GM08714 (cell line): ENCODE measurements around the gene PTPRN2.
"Not testable (repeated sequence)": the region's sequence is repeated elsewhere in the genome, so short reads cannot be mapped to it uniquely, and the experiment has no call there.

ENCODE experiments used
- H3K4me3 ChIP-seq: fragments of 200-500 bp; sonication (Bioruptor generic); 2 replicates; pipeline ENCODE4 v1.5.1; 2014; ENCODE audit warnings: mild to moderate bottlenecking, low read length, inconsistent platforms
- ZNF274 ChIP-seq: IDR thresholded peaks from 2 replicates; pipeline ENCODE4 v1.6.1; 2012; ENCODE audit warnings: mild to moderate bottlenecking, low read depth, low read length

PTPRN2 gene

DNA sequence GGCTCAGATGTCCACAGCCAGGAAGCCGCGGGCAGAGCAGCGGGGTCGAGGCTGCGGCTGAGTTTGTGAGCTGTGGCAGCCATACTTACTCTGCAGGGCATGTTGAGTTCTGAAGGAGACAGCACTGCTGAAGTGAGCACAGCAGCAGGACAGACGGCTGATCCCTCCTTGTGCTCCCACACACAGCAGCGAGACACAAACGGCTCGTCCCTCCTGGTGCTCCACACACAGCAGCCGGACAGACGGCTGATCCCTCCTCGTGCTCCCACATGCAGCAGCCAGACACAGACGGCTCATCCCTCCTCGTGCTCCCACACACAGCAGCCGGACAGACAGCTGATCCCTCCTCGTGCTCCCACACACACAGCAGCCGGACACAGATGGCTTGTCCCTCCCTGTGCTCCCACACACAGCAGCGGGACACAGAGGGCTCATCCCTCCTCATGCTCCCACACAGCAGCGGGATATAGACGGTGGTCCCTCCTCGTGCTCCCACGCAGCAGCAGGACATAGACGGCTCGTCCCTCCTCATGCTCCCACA, 305.1 kb downstream of the PTPRN2 start:
- no peak overlapping the region for H3K4me3 ChIP-seq
- no peak for TF ChIP-seq ZNF274

DNA sequence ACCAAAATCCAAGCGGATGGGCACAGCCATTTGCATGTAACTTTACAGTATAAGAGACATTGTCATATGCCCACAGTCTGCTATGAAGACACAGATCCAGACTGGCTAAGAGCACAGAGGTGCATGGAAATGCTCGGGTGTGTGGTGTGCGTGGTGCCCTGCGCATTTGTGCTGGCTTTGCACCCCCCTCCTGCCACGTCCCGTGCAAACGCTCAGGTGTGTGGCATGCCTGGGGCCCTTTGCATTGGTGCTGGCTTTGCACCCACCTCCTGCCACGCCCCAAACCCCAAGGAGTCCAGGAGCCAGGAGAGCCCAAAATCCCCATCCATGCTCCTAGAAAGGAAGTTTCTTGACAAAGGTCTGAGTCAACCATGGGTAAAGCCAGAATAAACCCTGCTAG, 306.2 kb downstream of the PTPRN2 start:
- H3K4me3 ChIP-seq, result no peak overlapping the region
- no peak for TF ChIP-seq ZNF274

DNA sequence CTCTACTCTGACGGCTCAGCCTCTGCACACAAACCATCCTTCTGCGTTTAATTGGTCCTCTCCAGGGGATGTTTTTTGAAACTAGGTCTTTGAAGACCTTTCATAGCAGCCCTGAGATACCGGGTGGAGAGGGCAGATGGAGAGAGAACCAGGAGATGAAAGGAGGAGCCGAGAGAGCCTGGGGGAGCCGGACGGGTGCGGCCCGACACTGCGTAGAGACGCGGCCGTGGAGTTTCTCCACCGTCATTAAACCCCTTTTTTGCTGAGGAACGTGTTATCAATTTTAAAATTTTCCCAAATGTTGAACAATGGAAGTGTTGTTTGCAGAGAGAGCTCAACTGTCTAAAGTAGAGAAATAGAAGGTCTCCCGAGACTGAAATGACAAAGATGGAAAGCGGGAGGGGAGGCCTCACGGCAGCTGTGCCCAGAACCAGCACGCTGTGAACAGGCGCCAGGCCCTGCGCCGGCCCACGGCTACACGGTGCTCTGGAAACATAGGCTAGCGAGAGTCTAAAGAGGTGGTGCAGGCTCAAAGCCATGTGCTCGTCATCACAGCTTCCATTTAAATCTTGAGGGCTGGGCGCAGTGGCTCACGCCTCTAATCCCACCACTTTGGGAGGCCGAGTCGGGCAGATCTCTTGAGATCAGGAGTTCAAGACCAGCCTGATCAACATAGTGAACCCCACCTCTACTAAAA, 307.0 kb downstream of the PTPRN2 start:
- H3K4me3 ChIP-seq, result no peak overlapping the region
- TF ChIP-seq ZNF274, result no peak

DNA sequence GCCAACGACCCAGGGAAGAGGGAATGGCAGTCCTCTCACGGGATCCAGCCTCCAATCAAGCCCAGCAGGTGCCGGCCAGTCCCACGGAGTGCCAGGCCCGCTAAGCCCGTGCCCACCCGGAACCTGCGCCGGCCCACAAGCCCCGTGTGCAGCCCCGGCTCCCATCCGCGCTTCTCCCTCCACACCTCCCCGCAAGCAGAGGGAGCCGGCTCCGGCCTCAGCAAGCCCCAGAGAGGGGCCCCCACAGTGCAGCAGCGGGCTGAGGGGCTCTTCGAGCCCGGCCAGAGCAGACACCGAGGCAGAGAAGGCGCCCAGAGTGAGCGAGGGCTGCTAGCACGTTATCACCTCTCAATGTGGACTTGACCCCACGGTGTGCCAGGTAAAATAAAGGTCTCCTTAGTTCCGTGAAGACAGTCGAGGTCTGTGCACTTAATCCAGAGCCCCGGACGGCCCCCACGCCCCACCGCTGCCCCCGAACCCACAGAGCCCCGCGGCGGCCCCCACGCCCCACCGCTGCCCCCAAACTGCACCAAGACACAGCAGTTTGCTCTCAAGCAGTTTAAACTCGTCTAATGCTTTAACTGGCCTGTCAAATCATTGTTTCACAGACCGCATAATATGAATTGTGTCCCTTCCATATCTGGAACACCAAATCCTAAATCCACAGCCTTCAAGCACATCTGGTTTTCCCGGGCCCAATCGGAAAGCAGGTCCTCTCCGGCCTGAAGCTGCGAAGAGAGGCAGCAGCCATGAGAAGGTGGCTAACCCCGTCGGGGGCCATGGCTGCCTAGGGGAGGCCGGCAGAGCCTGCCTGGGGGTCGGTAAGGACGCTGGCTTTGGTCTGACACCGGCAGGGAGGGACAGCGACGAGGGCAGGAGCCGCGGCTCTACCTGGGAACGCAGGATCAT, 307.8 kb downstream of the PTPRN2 start:
- no peak for TF ChIP-seq ZNF274
- H3K4me3 ChIP-seq, result no peak overlapping the region

DNA sequence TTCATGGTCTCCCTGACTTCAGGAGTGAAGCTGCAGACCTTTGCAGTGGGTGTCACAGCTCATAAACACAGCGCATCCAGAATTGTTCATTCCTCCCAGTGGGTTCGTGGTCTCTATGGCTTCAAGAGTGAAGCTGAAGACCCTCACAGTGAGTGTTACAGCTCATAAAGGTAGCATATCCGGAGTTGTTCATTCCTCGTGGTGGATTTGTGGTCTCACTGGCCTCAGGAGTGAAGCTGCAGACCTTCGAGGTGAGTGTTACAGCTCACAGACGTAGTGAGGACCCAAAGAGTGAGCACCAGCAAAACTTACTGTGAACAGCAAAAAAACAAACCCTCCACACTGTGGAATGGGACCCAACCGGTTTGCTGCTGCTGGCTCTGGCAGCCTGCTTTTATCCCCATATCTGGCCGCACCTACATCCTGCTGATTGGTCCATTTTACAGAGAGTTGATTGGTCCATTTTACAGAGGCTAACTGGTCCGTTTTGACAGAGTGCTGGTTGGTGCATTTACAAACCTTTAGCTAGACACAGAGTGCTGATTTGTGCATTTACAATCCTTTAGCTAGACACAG, 308.8 kb downstream of the PTPRN2 start:
- no peak overlapping the region for H3K4me3 ChIP-seq
- no peak for TF ChIP-seq ZNF274

DNA sequence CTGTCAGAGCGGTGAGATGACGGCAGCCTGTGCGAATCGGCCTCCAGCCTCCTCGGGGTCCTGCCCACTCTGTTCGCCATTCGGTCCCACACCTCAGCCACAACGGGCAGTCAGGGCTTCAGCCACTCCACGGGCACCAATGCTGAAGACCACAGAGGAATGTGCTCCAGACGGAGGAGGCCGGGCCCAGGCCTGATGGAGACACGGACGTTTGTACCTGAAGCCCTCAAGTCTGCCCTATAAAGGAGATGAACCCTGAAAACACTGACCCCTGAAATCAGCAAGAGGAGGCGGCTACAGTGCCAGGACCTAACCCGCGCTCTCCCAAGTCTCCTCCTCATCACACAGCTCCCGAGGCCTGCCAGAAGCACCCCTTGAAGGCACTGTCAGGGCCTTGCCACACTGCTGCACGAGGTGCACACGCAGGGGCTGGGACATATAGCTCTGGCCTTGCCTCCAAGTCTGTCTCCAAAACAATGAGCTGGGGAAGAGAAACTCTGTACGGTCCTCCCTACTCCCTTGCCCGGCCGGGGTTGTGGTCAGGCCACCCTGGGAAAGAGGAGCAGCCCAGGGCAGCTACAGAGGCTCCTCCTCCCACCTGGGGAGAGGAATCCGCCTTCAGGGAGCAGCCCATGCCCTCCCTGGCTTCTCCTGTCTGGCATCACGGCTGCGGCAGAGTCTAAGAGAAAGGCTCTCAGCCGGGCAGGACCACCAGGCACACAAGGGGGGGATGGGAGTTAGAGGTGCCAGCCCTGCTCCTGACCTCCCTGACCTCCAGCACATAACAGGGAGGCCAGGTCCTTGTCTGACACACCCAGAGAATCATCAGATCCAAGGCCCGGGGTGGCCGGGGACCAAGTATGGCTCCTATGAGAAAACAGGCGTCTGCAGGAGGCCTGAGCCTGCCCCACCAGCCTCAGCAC, 310.1 kb downstream of the PTPRN2 start:
- TF ChIP-seq ZNF274, result no peak
- H3K4me3 ChIP-seq, result no peak overlapping the region

DNA sequence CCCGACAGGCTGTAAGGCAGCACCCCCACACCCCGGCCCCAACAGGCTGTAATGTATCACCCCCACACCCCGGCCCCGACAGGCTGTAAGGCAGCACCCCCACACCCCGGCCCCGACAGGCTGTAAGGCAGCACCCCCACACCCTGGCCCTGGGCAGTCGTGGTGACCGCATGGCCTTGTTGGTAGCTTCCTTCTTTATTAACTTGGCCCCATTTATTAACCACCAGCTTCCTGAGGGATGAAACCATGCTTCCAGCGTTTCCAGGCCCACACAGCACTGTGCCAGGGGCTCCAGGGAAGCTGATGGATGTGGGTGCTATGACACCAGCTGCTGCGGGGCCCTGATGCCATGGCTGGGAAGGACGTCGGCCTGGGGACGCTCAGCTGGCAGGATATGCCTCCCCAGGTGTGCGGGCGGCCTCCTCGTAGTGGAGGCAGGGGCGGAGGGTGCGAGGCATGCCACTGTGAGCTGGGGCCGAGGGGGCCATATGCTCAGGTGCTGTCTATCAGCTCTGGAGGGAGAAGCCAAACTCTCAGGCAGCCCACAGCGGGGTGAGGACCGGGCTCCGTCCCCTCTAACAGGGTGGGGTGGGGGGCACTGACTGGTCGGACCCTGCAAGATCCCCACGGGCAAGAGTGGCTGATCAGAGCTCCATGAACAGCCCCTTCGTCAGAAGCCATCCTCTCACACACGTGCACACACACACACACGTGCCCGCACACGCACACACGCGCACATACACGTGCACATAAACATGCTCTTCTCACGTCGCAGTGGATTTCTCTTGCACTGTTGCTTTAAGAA, 311.0 kb downstream of the PTPRN2 start:
- TF ChIP-seq ZNF274, result no peak
- no peak overlapping the region for H3K4me3 ChIP-seq

DNA sequence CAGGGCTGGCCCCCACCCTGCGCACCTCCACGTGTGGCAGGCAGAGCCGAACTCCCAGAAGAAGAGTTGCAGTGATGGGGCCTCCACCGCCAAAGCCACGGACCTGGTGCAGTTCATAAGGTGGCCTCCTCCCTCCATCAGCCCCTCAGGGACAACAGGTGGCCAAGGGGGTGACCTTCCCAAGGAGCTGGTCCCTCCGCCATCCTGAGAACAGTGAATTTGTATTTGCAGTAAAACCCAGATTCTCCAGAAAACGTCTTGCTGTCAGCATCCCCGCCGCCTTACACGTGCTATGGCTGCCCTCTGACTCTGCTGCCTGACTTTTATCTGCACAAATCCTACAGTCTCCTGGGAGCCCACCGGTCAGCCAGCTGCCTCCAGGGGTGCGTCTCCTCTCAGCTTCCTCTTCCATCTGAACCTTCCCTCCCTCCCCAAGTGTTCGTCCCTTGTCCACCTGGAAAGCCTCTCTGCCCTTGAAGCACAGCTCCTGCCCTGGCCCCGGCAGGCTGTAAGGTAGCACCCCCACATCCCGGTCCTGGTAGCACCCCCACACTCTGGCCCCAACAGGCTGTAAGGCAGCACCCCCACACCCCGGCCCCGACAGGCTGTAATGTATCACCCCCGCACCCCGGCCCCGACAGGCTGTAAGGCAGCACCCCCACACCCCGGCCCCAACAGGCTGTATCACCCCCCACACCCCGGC, 311.8 kb downstream of the PTPRN2 start:
- TF ChIP-seq ZNF274, result no peak

DNA sequence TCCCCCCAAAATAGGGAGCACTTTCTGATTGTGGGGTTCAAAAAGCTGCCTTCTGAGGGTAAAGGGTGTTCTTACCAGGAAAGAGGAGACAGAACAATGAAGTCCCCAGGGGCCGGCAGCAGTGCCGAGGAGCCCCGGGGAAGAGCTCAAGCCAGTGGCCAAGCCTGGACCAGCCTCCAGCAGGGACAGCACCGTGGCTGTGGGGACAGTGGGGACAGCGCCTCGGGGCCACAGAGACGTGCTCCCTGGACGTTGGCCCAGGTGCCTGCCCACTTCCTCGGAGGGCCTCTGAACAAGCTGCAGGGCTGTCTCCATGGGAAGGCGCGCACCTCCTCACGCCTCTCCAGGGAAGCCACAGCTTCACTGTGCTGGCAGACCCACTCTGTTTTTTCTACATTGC, 312.6 kb downstream of the PTPRN2 start:
- TF ChIP-seq ZNF274, result no peak
- no peak overlapping the region for H3K4me3 ChIP-seq

More for the DNA sequence above, 311.8 kb downstream of the PTPRN2 start:
- no peak overlapping the region for H3K4me3 ChIP-seq

DNA sequence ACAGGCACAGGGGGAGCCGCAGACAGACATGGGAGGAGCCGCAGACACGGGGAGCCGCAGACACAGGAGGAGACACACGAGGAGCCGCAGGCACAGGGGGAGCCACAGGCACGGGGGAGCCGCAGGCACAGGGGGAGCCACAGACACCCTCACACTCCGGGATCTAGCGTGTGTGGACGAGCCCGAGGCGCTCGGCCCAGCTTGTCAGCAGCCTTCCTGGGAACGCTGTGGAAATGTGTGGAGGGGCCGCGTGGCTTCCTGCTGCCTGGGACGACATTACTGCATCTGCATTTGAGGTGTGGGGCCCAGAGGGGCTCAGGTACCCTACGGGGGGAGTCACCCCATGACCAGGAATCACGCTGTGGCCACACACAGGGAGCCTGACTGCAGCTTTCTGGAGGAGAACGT, 313.2 kb downstream of the PTPRN2 start:
- no peak for TF ChIP-seq ZNF274
- no peak overlapping the region for H3K4me3 ChIP-seq

DNA sequence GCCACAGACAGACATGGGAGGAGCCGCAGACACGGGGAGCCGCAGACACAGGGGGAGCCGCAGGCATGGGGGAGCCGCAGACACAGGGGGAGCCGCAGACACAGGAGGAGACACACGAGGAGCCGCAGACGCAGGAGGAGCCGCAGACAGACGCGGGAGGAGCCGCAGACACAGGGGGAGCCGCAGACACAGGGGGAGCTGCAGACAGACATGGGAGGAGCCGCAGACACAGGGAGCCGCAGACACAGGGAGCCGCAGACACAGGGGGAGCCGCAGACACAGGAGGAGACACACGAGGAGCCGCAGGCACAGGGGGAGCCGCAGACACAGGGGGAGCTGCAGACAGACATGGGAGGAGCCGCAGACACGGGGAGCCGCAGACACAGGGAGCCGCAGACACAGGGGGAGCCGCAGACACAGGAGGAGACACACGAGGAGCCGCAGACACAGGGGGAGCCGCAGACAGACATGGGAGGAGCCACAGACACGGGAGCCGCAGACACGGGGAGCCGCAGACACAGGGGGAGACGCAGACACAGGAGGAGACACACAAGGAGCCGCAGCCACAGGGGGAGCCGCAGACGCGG, 313.8 kb downstream of the PTPRN2 start:
- not testable (repeated sequence) for H3K4me3 ChIP-seq

DNA sequence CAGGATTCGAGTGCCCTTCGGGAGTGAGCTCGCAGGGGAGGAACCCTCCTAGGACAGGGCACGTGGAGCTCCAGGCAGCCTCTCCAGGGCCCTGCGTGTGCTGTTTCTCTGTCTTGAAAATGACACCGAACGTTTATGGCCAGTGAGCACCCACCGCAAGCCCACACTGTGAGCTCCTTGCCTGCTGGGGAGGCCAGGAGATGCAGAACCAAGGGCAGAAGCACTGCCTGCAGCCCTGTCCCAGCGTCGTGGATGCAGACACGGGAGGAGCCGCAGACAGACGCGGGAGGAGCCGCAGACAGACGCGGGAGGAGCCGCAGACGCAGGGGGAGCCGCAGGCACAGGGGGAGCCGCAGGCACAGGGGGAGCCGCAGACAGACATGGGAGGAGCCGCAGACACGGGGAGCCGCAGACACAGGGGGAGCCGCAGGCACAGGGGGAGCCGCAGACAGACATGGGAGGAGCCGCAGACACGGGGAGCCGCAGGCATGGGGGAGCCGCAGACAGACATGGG, 314.4 kb downstream of the PTPRN2 start:
- no peak for TF ChIP-seq ZNF274
- H3K4me3 ChIP-seq, result no peak overlapping the region
